HEK293T (cell line): Measurements from ENCODE around the gene PDZD7.

Experiments
- CTCF ChIA-PET: fragments of 350-600 bp; formaldehyde crosslinking; extraction: SDS; loops from one replicate; lab custom pipeline; 2021; ENCODE audit warnings: antibody characterized with exemption, inconsistent platforms; lab: Yijun Ruan, JAX
- POLR2A ChIA-PET: fragments of 350-600 bp; formaldehyde crosslinking; extraction: SDS; loops from one replicate; lab custom pipeline; 2020; ENCODE audit warnings: antibody characterized with exemption, inconsistent platforms; lab: Yijun Ruan, JAX
- DNase-seq: peaks from one replicate; pipeline ENCODE4 v3.0.0; 2012; ENCODE audit warnings: mixed read lengths; ENCODE audit errors: extremely low spot score
- ARNT ChIP-seq: fragments of 450-650 bp; IDR thresholded peaks from 2 replicates; pipeline ENCODE4 v1.6.1; 2017; ENCODE audit warnings: mild to moderate bottlenecking
- BHLHE40 ChIP-seq: fragments of 450-650 bp; IDR thresholded peaks from 2 replicates; pipeline ENCODE4 v1.6.1; 2016; ENCODE audit warnings: mild to moderate bottlenecking, moderate library complexity, borderline replicate concordance
- CTBP1 ChIP-seq: fragments of 450-650 bp; IDR thresholded peaks from 2 replicates; pipeline ENCODE4 v1.6.1; 2016; ENCODE audit warnings: borderline replicate concordance
- ELF4 ChIP-seq: fragments of 450-650 bp; IDR thresholded peaks from 2 replicates; pipeline ENCODE4 v1.6.1; 2017; ENCODE audit warnings: antibody characterized with exemption
- FOXA1 ChIP-seq: fragments of 450-650 bp; IDR thresholded peaks from 2 replicates; pipeline ENCODE4 v1.6.1; 2016; ENCODE audit warnings: mild to moderate bottlenecking
- FOXK2 ChIP-seq: fragments of 450-650 bp; IDR thresholded peaks from 2 replicates; pipeline ENCODE4 v1.6.1; 2016; ENCODE audit warnings: mild to moderate bottlenecking
- FOXM1 ChIP-seq: fragments of 450-650 bp; IDR thresholded peaks from 2 replicates; pipeline ENCODE4 v1.6.1; 2017; ENCODE audit warnings: mild to moderate bottlenecking, borderline replicate concordance
- HDGF ChIP-seq: fragments of 450-650 bp; IDR thresholded peaks from 2 replicates; pipeline ENCODE4 v1.6.1; 2017; ENCODE audit warnings: antibody characterized with exemption, borderline replicate concordance
- L3MBTL2 ChIP-seq: fragments of 450-650 bp; conservative IDR thresholded peaks from 2 replicates; pipeline ENCODE4 v1.6.1; 2016; ENCODE audit warnings: mild to moderate bottlenecking
- LEF1 ChIP-seq: fragments of 450-650 bp; IDR thresholded peaks from 2 replicates; pipeline ENCODE4 v1.6.1; 2017; ENCODE audit warnings: mild to moderate bottlenecking, borderline replicate concordance
- NFRKB ChIP-seq: fragments of 450-650 bp; IDR thresholded peaks from 2 replicates; pipeline ENCODE4 v1.6.1; 2016; ENCODE audit warnings: mild to moderate bottlenecking, moderate library complexity
- PKNOX1 ChIP-seq: fragments of 450-650 bp; IDR thresholded peaks from 2 replicates; pipeline ENCODE4 v1.6.1; 2016
- SP1 ChIP-seq: fragments of 450-650 bp; IDR thresholded peaks from 2 replicates; pipeline ENCODE4 v1.6.1; 2017
- SUZ12 ChIP-seq: fragments of 450-650 bp; IDR thresholded peaks from 2 replicates; pipeline ENCODE4 v1.6.1; 2016; ENCODE audit warnings: mild to moderate bottlenecking
- TARDBP ChIP-seq: fragments of 450-650 bp; IDR thresholded peaks from 2 replicates; pipeline ENCODE4 v1.6.1; 2016
- ZNF384 ChIP-seq: fragments of 450-650 bp; IDR thresholded peaks from 2 replicates; pipeline ENCODE4 v1.6.1; 2016

The PDZD7 gene

GRCh38 chr10:100968062-100968736 is 62.7 kb downstream of the PDZD7 start:
- CTCF ChIA-PET = interaction anchor here (0.6 to 1.1 kb wide), 7 partner anchors 9 to 54 kb away, joined by 3 to 9 read pairs (median 4); no protein-coding TSS in a partner anchor
- TF ChIP-seq PKNOX1 (no peak), SP1 (no peak), ZNF384 (no peak), NFRKB (no peak), BHLHE40 (no peak), ARNT (no peak), L3MBTL2 (no peak), HDGF (no peak), CTBP1 (no peak), FOXM1 (no peak), FOXA1 (no peak), ELF4 (no peak)
- POLR2A ChIA-PET = interaction anchor here (0.8 kb wide), 1 partner anchor 13 kb away, joined by 3 read pairs; no protein-coding TSS in a partner anchor
- DNase-seq = no peak

GRCh38 chr10:100967332-100967731 is 63.6 kb downstream of the PDZD7 start:
- ChIA-PET CTCF (interaction anchor here (0.9 kb wide), 2 partner anchors 40 to 53 kb away, joined by 4 read pairs; no protein-coding TSS in a partner anchor), POLR2A (interaction anchor here (2.0 kb wide), 1 partner anchor 54 kb away, joined by 5 read pairs; no protein-coding TSS in a partner anchor)
- DNase-seq = no peak
- no peak for TF ChIP-seq FOXA1
- TF ChIP-seq ELF4 = no peak
- TF ChIP-seq CTBP1 = no peak

GRCh38 chr10:100966887-100967286 is 64.0 kb downstream of the PDZD7 start:
- ChIA-PET CTCF (no interaction called here), POLR2A (interaction anchor here (1.2 to 2.0 kb wide), 2 partner anchors 20 to 53 kb away, joined by 4 to 5 read pairs; partner anchors contain the start of genes MRPL43 and TWNK)
- TF ChIP-seq SP1 = no peak
- peak; percentile 79 for TF ChIP-seq PKNOX1
- no peak for DNase-seq

- no peak for TF ChIP-seq CTBP1
- TF ChIP-seq FOXM1 = no peak
- TF ChIP-seq BHLHE40 = no peak
- no peak for TF ChIP-seq L3MBTL2
- no peak for TF ChIP-seq SP1
- no peak for TF ChIP-seq ZNF384
- TF ChIP-seq SUZ12 = no peak
- no peak for TF ChIP-seq NFRKB
- TF ChIP-seq LEF1 = no peak
- TF ChIP-seq ARNT = no peak
- TF ChIP-seq FOXK2 = no peak
- no peak for TF ChIP-seq HDGF
- ChIA-PET POLR2A (interaction anchor here (1.2 to 2.0 kb wide), 2 partner anchors 21 to 52 kb away, joined by 4 to 5 read pairs; partner anchors contain the start of genes MRPL43 and TWNK), CTCF (no interaction called here)
- DNase-seq = no peak
Observed at GRCh38 chr10:100965820-100966219, 65.1 kb downstream of the PDZD7 start.

GRCh38 chr10:100963826-100964225 is 67.1 kb downstream of the PDZD7 start:
- ChIA-PET POLR2A (no interaction called here), CTCF (no interaction called here)
- TF ChIP-seq LEF1 (no peak), SP1 (no peak), HDGF (no peak), FOXM1 (no peak), NFRKB (no peak), SUZ12 (no peak), L3MBTL2 (no peak), ZNF384 (no peak), FOXA1 (no peak), ARNT (no peak), PKNOX1 (no peak), TARDBP (no peak), FOXK2 (no peak), CTBP1 (no peak), ELF4 (no peak), BHLHE40 (no peak)
- no peak for DNase-seq

GRCh38 chr10:100962351-100963080 is 68.4 kb downstream of the PDZD7 start:
- POLR2A ChIA-PET = no interaction called here

More at GRCh38 chr10:100962351-100963080, 68.4 kb downstream of the PDZD7 start:
- DNase-seq = no peak
- CTCF ChIA-PET = no interaction called here
- TF ChIP-seq FOXK2 = no peak
- no peak for TF ChIP-seq ARNT
- TF ChIP-seq L3MBTL2 = no peak
- TF ChIP-seq HDGF = no peak
- no peak for TF ChIP-seq PKNOX1
- no peak for TF ChIP-seq SUZ12
- no peak for TF ChIP-seq FOXM1
- TF ChIP-seq FOXA1 = no peak
- no peak for TF ChIP-seq SP1
